ENCODE results near the gene ZNF490.

ZNF490 gene

DNA sequence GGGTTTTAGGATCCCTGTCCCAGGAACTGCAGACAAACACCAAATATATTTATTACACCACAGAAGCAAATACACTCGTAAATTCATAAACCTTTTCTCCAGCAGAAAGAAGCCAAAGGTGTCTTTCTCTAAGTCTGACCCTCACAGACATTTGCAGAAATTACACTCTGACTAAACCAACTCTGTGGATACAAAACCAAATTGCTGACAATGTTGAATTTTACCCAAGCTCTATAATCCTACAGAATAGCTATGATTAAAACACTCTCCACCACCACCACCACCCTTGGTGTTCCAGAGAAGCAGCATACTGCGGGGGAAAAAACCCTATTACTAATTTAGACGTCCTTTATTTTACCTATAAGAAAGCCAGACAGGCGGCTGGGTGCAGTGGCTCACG, 64.5 kb downstream of the ZNF490 start:
- DNase-seq (ENCODE audit: low read depth in 4 of 4, low spot score in 1 of 4): no peak

DNA sequence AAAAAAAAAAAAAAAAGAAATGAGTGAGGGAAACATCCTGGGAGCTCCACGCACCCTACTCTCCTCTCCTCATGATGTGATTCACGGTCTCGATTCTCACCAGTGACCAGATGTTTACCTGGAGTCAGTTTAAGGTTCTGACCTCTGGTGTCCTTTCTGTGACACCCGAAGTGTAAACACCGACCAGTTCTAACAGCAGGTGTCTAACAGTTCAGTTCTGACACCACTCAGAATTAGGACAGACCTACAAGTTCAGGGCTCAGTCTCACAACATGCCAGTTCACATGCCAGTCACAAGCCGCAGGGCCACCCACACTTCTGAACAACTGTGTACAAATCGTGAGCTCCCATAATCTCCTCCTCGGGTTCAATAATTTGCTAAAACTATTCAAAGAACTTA, 65.3 kb downstream of the ZNF490 start:
- no peak for DNase-seq (ENCODE audit: low read depth in 4 of 4, low spot score in 1 of 4)

GRCh38 chr19:12544401-12544876, 66.2 kb downstream of the ZNF490 start:
- no peak for DNase-seq (ENCODE audit: low read depth in 4 of 4, low spot score in 1 of 4)

DNA sequence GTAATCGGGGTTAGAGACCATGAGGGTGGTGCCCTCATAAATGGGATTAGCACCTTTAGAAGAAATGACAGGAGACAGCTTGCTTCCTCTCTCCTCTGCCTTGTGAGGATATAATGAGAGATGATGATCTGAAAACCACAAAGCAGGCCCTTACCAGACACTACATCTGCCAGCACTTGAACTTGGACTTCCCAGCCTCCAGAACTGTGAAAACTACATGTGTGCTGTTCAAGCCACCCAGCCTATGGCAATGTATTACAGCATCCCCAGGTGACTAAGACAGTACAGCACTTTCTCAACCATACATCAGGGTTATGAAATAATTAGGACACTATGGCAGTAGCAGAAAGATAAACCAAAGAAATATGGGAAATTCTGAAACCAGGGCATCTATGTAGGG, 66.8 kb downstream of the ZNF490 start:
- no peak for DNase-seq (ENCODE audit: low read depth in 4 of 4, low spot score in 1 of 4)

Measured in stimulated activated CD4-positive, alpha-beta T cell treated with anti-CD3 and anti-CD28 coated beads, Interleukin-1b, Interleukin-23, amount 100 ng/mL, for 24 hours (primary cell).